Muscle layer of duodenum (tissue), 2 donors: ENCODE measurements around the gene SRP9.
"Not testable (repeated sequence)": the region's sequence is repeated elsewhere in the genome, so short reads cannot be mapped to it uniquely, and the experiment has no call there.

Source experiments
- H3K27ac ChIP-seq: one replicate; pipeline ENCODE4 v1.7.0; 2013; ENCODE audit warnings: mild to moderate bottlenecking, low read length
- H3K27me3 ChIP-seq: one replicate; pipeline ENCODE4 v1.7.0; 2013; ENCODE audit warnings: low read depth, mild to moderate bottlenecking, control low read depth, low read length
- H3K36me3 ChIP-seq, 2 donors: one replicate each; pipeline ENCODE4 v1.7.0; 2013; ENCODE audit warnings: low read length in 2 of 2, control low read depth in 1 of 2, mild to moderate bottlenecking in 1 of 2; ENCODE audit not compliant: insufficient read depth in 2 of 2, control insufficient read depth in 1 of 2
- H3K4me1 ChIP-seq, 2 donors: one replicate each; pipeline ENCODE4 v1.7.0; 2013; ENCODE audit warnings: low read length in 2 of 2, mild to moderate bottlenecking in 2 of 2, control low read depth in 1 of 2, moderate library complexity in 1 of 2; ENCODE audit not compliant: insufficient read depth in 2 of 2, control insufficient read depth in 1 of 2
- H3K4me3 ChIP-seq, 2 donors: one replicate each; pipeline ENCODE4 v1.7.0; 2013; ENCODE audit warnings: low read length in 2 of 2, low read depth in 1 of 2, mild to moderate bottlenecking in 1 of 2
- H3K9me3 ChIP-seq, 2 donors: one replicate each; pipeline ENCODE4 v1.7.0; 2013; ENCODE audit warnings: low read length in 2 of 2, control low read depth in 1 of 2, mild to moderate bottlenecking in 1 of 2; ENCODE audit not compliant: control insufficient read depth in 1 of 2
- donor health status: healthy.

SRP9 gene

GRCh38 chr1:225757927-225758656, 19.5 kb upstream of the SRP9 start:
- Histone ChIP-seq H3K4me1 (peaks cover 0 to 20% of the 10 kb centered on the region in 2 donors), H3K9me3 (no peaks in the 10 kb centered on the region), H3K27me3 (no peaks in the 10 kb centered on the region), H3K36me3 (no peaks in the 10 kb centered on the region), H3K4me3 (no peak overlapping the region), H3K27ac (no peak overlapping the region)

DNA sequence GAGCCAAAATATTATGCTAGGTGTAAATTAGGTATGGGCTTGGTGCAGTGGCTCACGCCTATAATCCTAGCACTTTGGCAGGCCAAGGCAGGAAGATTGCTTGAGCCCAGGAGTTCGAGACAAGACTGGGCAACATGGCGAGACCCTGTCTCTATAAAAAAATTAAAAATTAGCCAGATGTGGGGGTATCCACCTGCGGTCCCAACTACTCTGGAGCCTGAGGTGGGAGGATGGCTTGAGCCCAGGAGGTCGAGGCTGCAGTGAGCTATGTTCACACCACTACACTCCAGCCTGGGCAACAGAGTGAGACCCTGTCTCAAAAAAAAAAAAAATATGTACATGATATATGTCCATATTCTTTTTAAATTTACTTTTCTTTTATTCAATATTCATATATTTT, 17.7 kb upstream of the SRP9 start:
- H3K9me3 ChIP-seq, H3K27me3 ChIP-seq, H3K4me3 ChIP-seq, H3K36me3 ChIP-seq, H3K27ac ChIP-seq: not testable (repeated sequence)
- peaks cover 7 to 33% of the 10 kb centered on the region in 2 donors for H3K4me1 ChIP-seq

GRCh38 chr1:225760531-225760930, 17.1 kb upstream of the SRP9 start:
- no peak overlapping the region for H3K27ac ChIP-seq
- no peaks in the 10 kb centered on the region for H3K36me3 ChIP-seq
- H3K4me3 ChIP-seq, result no peak overlapping the region
- peaks cover 7 to 28% of the 10 kb centered on the region in 2 donors for H3K4me1 ChIP-seq
- H3K27me3 ChIP-seq, result no peaks in the 10 kb centered on the region
- no peaks in the 10 kb centered on the region for H3K9me3 ChIP-seq

- H3K4me3 ChIP-seq, H3K27me3 ChIP-seq, H3K36me3 ChIP-seq, H3K27ac ChIP-seq, H3K9me3 ChIP-seq: not testable (repeated sequence)
- peaks cover 7 to 22% of the 10 kb centered on the region in 2 donors for H3K4me1 ChIP-seq
Observed at GRCh38 chr1:225761395-225761794, 16.2 kb upstream of the SRP9 start.

DNA sequence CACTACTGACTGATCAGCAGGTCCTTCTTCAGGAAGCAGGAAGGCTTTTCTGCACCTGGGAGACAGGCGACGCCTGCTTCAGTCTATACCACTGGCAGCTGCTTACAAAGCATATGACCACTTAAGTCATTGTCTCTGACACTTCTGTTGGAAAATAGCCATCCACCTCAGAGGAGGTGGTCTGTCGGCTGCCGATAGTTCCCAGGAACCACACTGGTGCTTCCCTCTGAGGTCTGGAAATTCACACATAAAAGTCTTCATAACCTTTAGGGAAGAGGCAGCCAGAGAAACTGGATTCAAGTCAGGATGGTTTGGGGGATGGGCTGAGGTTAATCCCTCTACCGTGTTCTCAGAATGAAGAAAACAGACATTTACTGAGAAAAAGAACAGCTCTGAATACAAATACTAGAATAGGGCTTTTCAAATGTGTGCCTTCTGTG, 15.6 kb upstream of the SRP9 start:
- peak overlapping the region; percentile 1 for H3K27ac ChIP-seq
- H3K9me3 ChIP-seq, result no peaks in the 10 kb centered on the region
- H3K4me1 ChIP-seq, result peaks cover 7 to 25% of the 10 kb centered on the region in 2 donors
- no peak overlapping the region for H3K4me3 ChIP-seq
- no peaks in the 10 kb centered on the region for H3K36me3 ChIP-seq
- H3K27me3 ChIP-seq, result no peaks in the 10 kb centered on the region

- no peaks in the 10 kb centered on the region for H3K9me3 ChIP-seq
- H3K4me1 ChIP-seq, result peaks cover 11 to 29% of the 10 kb centered on the region in 2 donors
- peak overlapping the region; percentile 1 for H3K27ac ChIP-seq
- no peaks in the 10 kb centered on the region for H3K36me3 ChIP-seq
- H3K4me3 ChIP-seq, result no peak overlapping the region
- H3K27me3 ChIP-seq, result no peaks in the 10 kb centered on the region
Observed at GRCh38 chr1:225762444-225762843, 15.2 kb upstream of the SRP9 start.

GRCh38 chr1:225763716-225764548, 13.7 kb upstream of the SRP9 start:
- Histone ChIP-seq H3K36me3 (no peaks in the 10 kb centered on the region), H3K27ac (peak overlapping the region; percentile 41), H3K9me3 (no peaks in the 10 kb centered on the region), H3K4me1 (peaks cover 16 to 39% of the 10 kb centered on the region in 2 donors), H3K4me3 (no peak overlapping the region), H3K27me3 (no peaks in the 10 kb centered on the region)

- Histone ChIP-seq H3K4me3 (no peak overlapping the region), H3K27me3 (no peaks in the 10 kb centered on the region), H3K4me1 (peaks cover 16 to 39% of the 10 kb centered on the region in 2 donors), H3K9me3 (no peaks in the 10 kb centered on the region), H3K27ac (no peak overlapping the region), H3K36me3 (no peaks in the 10 kb centered on the region)
Observed at GRCh38 chr1:225765982-225766674, 11.5 kb upstream of the SRP9 start.

GRCh38 chr1:225766967-225767633, 10.5 kb upstream of the SRP9 start:
- H3K4me1 ChIP-seq, result peaks cover 20 to 42% of the 10 kb centered on the region in 2 donors
- H3K9me3 ChIP-seq, result no peaks in the 10 kb centered on the region
- H3K27ac ChIP-seq, result peak overlapping the region; percentile 28
- H3K4me3 ChIP-seq, result no peak overlapping the region
- H3K36me3 ChIP-seq, result no peaks in the 10 kb centered on the region
- no peaks in the 10 kb centered on the region for H3K27me3 ChIP-seq

GRCh38 chr1:225767634-225768540, 9.7 kb upstream of the SRP9 start:
- H3K4me1 ChIP-seq, result peaks cover 24 to 40% of the 10 kb centered on the region in 2 donors
- H3K36me3 ChIP-seq, result no peaks in the 10 kb centered on the region
- H3K27ac ChIP-seq, result peak overlapping the region; percentile 28
- no peak overlapping the region for H3K4me3 ChIP-seq
- no peaks in the 10 kb centered on the region for H3K27me3 ChIP-seq
- no peaks in the 10 kb centered on the region for H3K9me3 ChIP-seq
